ENCODE results near the gene CALCR.
A peak's percentile ranks its signal among the peaks of the same experiment; 100 is the strongest.

The CALCR gene

GRCh38 chr7:93558705-93559614, 15.6 kb downstream of the CALCR start:
- no peak overlapping the region for H3K4me3 ChIP-seq (ENCODE audit: low read length)
- no peak for DNase-seq (ENCODE audit: low read depth)
- TF ChIP-seq CTCF (conservative IDR thresholded peaks at IDR 0.05; ENCODE audit: low read length), result no peak

- no peak for TF ChIP-seq CTCF (conservative IDR thresholded peaks at IDR 0.05; ENCODE audit: low read length)
- DNase-seq (ENCODE audit: low read depth), result no peak
- H3K4me3 ChIP-seq (ENCODE audit: low read length), result no peak overlapping the region
These were observed 22.6 kb downstream of the CALCR start for GRCh38 chr7:93551931-93552330.

- TF ChIP-seq CTCF (conservative IDR thresholded peaks at IDR 0.05; ENCODE audit: low read length), result peak; percentile 77
- peak; percentile 66 for DNase-seq (ENCODE audit: low read depth)
- no peak overlapping the region for H3K4me3 ChIP-seq (ENCODE audit: low read length)
These were observed 23.2 kb downstream of the CALCR start for GRCh38 chr7:93551063-93551895.

- TF ChIP-seq CTCF (conservative IDR thresholded peaks at IDR 0.05; ENCODE audit: low read length), result no peak
- no peak for DNase-seq (ENCODE audit: low read depth)
- H3K4me3 ChIP-seq (ENCODE audit: low read length), result no peak overlapping the region
These were observed 26.8 kb downstream of the CALCR start for GRCh38 chr7:93547716-93548115.

- no peak for DNase-seq (ENCODE audit: low read depth)
- TF ChIP-seq CTCF (conservative IDR thresholded peaks at IDR 0.05; ENCODE audit: low read length), result no peak
- H3K4me3 ChIP-seq (ENCODE audit: low read length), result no peak overlapping the region
These were observed 29.8 kb downstream of the CALCR start for GRCh38 chr7:93544691-93545090.

- no peak for DNase-seq (ENCODE audit: low read depth)
- TF ChIP-seq CTCF (conservative IDR thresholded peaks at IDR 0.05; ENCODE audit: low read length), result no peak
- H3K4me3 ChIP-seq (ENCODE audit: low read length), result no peak overlapping the region
These were observed 36.5 kb downstream of the CALCR start for GRCh38 chr7:93538061-93538460.
